ENCODE data around the gene CHST11.
"Not testable (repeated sequence)": the region's sequence is repeated elsewhere in the genome, so short reads cannot be mapped to it uniquely, and the experiment has no call there.

The CHST11 gene

DNA sequence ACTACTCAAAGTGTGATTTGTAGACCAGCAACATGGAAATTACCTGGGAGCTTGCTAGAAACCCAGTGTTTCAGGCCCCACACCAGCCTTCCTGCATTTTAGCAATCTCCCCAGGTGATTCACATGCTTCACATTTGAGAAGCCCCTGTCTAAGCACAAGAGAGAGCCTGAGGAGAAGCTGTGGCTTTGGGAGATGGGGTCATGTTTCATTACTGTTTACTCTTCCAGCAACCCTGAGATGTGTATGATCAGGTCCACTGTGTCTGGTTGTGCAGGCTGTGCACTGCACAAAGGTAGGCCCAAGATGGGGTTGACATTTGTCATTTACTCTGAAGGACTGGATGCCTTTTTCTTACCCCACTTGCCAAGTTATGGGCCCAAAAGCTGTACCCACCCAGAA is 311.3 kb downstream of the CHST11 start:
- DNase-seq (ENCODE audit: low read depth, low spot score), result no peak
- H3K4me3 ChIP-seq (ENCODE audit: low read length), result no peak overlapping the region

- DNase-seq (ENCODE audit: low read depth, low spot score), result no peak
- no peak overlapping the region for H3K4me3 ChIP-seq (ENCODE audit: low read length)
These were observed 312.4 kb downstream of the CHST11 start for GRCh38 chr12:104769144-104769561.

GRCh38 chr12:104772336-104772735 is 315.6 kb downstream of the CHST11 start:
- DNase-seq (ENCODE audit: low read depth, low spot score), result no peak
- H3K4me3 ChIP-seq (ENCODE audit: low read length), result no peak overlapping the region

DNA sequence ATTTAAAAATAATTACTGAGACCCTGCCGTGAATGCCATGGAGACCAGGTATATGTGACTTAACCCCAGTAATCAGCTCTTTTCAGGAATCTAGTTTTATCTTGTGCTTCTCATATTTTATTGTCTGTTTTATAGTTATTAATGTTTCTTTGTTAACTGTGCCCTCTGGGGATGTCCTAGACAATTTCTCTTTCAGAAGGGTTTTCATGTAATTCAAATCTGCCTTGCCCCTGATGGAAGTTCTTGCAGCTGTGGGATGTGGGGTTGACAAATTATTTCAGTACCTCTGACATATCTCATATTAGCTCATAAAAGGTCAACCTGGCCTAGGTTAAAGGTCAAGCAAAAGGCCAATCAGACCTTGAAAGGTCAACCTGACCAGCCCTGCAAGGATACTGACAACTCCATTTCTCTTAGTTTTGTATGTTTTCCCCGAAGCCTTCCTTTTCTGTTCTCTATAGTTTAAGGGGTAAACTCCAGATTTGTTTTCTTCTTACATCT is 319.0 kb downstream of the CHST11 start:
- H3K4me3 ChIP-seq (ENCODE audit: low read length), result no peak overlapping the region
- DNase-seq (ENCODE audit: low read depth, low spot score), result no peak

GRCh38 chr12:104779134-104779533 is 322.4 kb downstream of the CHST11 start:
- no peak overlapping the region for H3K4me3 ChIP-seq (ENCODE audit: low read length)
- no peak for DNase-seq (ENCODE audit: low read depth, low spot score)

GRCh38 chr12:104782296-104782695 is 325.5 kb downstream of the CHST11 start:
- DNase-seq (ENCODE audit: low read depth, low spot score), result no peak
- no peak overlapping the region for H3K4me3 ChIP-seq (ENCODE audit: low read length)

DNA sequence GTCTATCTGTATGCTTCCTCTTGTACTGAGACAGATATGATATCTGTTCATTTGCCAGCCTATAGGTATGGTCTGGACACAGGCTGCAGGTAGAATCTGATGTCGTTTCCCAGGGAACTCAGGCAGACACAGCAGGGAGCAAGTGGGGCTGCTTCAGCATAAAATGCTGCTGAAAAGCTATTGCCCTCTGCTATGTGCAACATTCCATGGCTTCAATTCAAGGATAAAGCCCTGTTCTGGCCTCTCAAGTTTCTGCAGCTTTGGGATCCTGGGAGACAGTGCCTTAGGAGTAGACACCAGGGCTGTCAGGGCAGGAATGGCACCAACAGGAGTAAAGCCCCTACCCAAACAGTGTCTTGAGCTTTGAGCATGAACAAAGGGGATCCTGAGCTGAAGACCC is 327.8 kb downstream of the CHST11 start:
- DNase-seq (ENCODE audit: low read depth, low spot score), result no peak
- no peak overlapping the region for H3K4me3 ChIP-seq (ENCODE audit: low read length)

- no peak overlapping the region for H3K4me3 ChIP-seq (ENCODE audit: low read length)
- DNase-seq (ENCODE audit: low read depth, low spot score), result no peak
These were observed 329.1 kb downstream of the CHST11 start for GRCh38 chr12:104785886-104786285.

DNA sequence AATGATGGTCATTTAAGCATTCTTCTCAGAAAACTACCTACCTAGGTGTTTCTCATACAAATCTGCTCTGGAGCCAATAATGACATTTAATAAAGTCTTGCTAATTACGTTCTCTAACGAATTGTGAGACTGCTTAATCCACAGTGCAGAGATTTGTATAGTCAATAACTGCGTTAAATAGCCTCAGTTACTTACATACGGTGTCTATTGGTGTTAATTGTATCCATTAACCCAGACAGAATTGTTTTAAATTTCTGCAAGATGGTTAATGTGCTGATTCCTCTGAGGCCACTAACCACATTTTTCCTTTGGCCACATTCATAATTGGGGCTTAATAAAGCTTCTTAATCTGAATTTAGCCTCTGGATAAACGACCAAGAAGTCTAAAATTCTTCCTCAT is 329.6 kb downstream of the CHST11 start:
- no peak overlapping the region for H3K4me3 ChIP-seq (ENCODE audit: low read length)
- no peak for DNase-seq (ENCODE audit: low read depth, low spot score)

DNA sequence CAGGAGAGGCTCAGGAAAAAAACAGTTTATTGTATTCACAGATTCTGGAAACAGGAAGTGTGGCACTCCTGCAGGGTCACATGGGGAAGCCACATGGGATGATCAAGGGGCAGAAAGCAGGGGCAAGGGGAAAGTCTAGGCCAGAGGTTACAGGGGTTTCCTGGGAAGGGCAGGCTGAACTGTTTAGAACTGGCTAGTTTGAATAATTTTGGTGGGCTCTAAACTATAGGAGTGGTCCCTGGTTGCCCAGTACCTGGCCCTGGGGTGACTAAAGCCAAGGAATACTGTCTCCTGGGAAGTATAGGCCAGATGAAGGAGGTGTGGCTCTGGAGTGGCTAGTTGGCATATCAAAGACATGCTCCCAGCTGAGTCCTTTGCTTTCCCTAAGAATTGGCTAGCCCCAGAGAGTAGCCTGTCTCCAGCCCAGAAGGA is 332.1 kb downstream of the CHST11 start:
- DNase-seq (ENCODE audit: low read depth, low spot score), result no peak
- H3K4me3 ChIP-seq (ENCODE audit: low read length), result no peak overlapping the region

- DNase-seq (ENCODE audit: low read depth, low spot score), result no peak
These were observed 333.8 kb downstream of the CHST11 start for GRCh38 chr12:104790296-104791125.

GRCh38 chr12:104792570-104792969 is 335.8 kb downstream of the CHST11 start:
- no peak for DNase-seq (ENCODE audit: low read depth, low spot score)
- no peak overlapping the region for H3K4me3 ChIP-seq (ENCODE audit: low read length)

More at GRCh38 chr12:104790296-104791125, 333.8 kb downstream of the CHST11 start:
- no peak overlapping the region for H3K4me3 ChIP-seq (ENCODE audit: low read length)

- DNase-seq (ENCODE audit: low read depth, low spot score), result no peak
- no peak overlapping the region for H3K4me3 ChIP-seq (ENCODE audit: low read length)
These were observed 336.5 kb downstream of the CHST11 start for GRCh38 chr12:104793285-104793684.

- no peak for DNase-seq (ENCODE audit: low read depth, low spot score)
- H3K4me3 ChIP-seq (ENCODE audit: low read length), result no peak overlapping the region
These were observed 337.2 kb downstream of the CHST11 start for GRCh38 chr12:104793968-104794367.

DNA sequence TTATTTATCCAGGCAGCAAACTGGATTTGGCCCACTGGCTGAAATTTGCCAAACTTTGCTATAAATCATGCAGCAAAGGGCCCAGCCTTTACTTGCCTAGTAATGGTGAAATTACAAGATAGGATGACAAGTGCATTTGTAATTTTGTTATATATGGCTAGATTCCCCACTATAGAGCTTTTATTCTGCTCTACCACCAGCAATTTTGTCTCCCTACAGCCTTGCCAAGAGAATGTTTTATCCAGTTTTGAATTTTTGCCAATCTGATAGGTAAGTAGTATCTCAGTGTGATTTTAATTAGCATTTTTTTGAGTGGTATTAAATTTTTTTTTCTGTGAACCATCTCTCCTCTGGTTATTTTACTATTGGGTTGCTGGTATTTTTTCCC is 339.7 kb downstream of the CHST11 start:
- DNase-seq (ENCODE audit: low read depth, low spot score), result no peak
- H3K4me3 ChIP-seq (ENCODE audit: low read length), result no peak overlapping the region

- DNase-seq (ENCODE audit: low read depth, low spot score), result no peak
These were observed 342.7 kb downstream of the CHST11 start for GRCh38 chr12:104799458-104799857.

GRCh38 chr12:104801005-104801404 is 344.3 kb downstream of the CHST11 start:
- no peak overlapping the region for H3K4me3 ChIP-seq (ENCODE audit: low read length)
- no peak for DNase-seq (ENCODE audit: low read depth, low spot score)

More at GRCh38 chr12:104799458-104799857, 342.7 kb downstream of the CHST11 start:
- no peak overlapping the region for H3K4me3 ChIP-seq (ENCODE audit: low read length)

- DNase-seq (ENCODE audit: low read depth, low spot score), result no peak
- H3K4me3 ChIP-seq (ENCODE audit: low read length), result no peak overlapping the region
These were observed 344.7 kb downstream of the CHST11 start for GRCh38 chr12:104801427-104801826.

DNA sequence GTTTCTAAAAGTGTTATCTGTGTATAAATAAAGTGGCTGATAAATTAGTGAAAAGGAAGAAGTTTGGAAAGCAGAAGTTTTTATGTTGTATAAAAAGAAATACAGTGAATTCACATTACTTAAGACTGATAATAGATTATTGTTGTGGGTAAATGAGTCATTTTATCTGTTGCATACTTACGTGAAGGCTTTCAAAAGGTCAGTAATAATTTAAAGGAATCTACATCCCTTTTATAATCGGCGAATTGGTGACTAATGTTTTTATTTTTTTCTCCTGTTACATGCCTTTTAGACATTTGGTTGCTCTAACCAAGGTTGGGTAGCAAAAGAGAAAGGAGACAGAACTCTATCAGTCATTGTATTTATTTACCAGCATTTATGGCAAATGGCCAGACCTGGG is 345.5 kb downstream of the CHST11 start:
- no peak for DNase-seq (ENCODE audit: low read depth, low spot score)

GRCh38 chr12:104805186-104805585 is 348.4 kb downstream of the CHST11 start:
- no peak for DNase-seq (ENCODE audit: low read depth, low spot score)
- H3K4me3 ChIP-seq (ENCODE audit: low read length), result no peak overlapping the region

More for the DNA sequence above, 345.5 kb downstream of the CHST11 start:
- H3K4me3 ChIP-seq (ENCODE audit: low read length), result no peak overlapping the region

DNA sequence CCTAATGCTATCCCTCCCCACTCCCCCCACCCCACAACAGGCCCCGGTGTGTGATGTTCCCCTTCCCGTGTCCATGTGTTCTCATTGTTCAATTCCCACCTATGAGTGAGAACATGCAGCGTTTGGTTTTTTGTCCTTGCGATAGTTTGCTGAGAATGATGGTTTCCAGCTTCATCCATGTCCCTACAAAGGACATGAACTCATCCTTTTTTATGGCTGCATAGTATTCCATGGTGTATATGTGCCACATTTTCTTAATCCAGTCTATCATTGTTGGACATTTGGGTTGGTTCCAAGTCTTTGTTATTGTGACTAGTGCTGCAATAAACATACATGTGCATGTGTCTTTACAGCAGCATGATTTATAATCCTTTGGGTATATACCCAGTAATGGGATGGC is 349.4 kb downstream of the CHST11 start:
- DNase-seq (ENCODE audit: low read depth, low spot score); H3K4me3 ChIP-seq (ENCODE audit: low read length): not testable (repeated sequence)

Measured in Jurkat, Clone E6-1 (cell line).